Activated CD4-positive, alpha-beta T cell treated with anti-CD3 and anti-CD28 coated beads, Interleukin-2, amount 10 ng/mL, durations not matched to agents 7 days and 5 days (primary cell): ENCODE measurements around the gene SLC2A11. TPM values are rescaled to one million over a fixed set of nuclear protein-coding genes. Genes with fewer than 3 reads are reported as not detected.

Source experiments
- CTCF ChIA-PET: fragments of 350-600 bp; sonication (Branson Sonifier 250); formaldehyde crosslinking; loops from one replicate; lab custom pipeline; 2021; ENCODE audit warnings: antibody characterized with exemption; lab: Charles Lee
- POLR2A ChIA-PET: fragments of 350-600 bp; sonication (Branson Sonifier 250); formaldehyde crosslinking; loops from one replicate; lab custom pipeline; 2021; ENCODE audit warnings: antibody characterized with exemption; lab: Charles Lee
- DNase-seq: peaks from one replicate; pipeline ENCODE4 v3.0.0-alpha.2; 2020
- H3K27ac Mint-ChIP-seq: one replicate; pipeline ENCODE4 v1.8.0; 2021; ENCODE audit warnings: mild to moderate bottlenecking, moderate library complexity, mixed read lengths
- H3K27me3 Mint-ChIP-seq: one replicate; pipeline ENCODE4 v1.8.0; 2021; ENCODE audit warnings: mixed read lengths
- H3K36me3 Mint-ChIP-seq: one replicate; pipeline ENCODE4 v1.8.0; 2021; ENCODE audit warnings: low read depth, mixed read lengths
- H3K4me1 Mint-ChIP-seq: one replicate; pipeline ENCODE4 v1.8.0; 2021; ENCODE audit warnings: mixed read lengths
- H3K4me3 Mint-ChIP-seq: one replicate; pipeline ENCODE4 v1.8.0; 2021; ENCODE audit warnings: mild to moderate bottlenecking, moderate library complexity, mixed read lengths
- H3K9me3 Mint-ChIP-seq: one replicate; pipeline ENCODE4 v1.8.0; 2021; ENCODE audit warnings: mixed read lengths
- total RNA-seq, 2 experiments: library from RNA; stranded (reverse); gene quantifications; one replicate each; pipeline ENCODE4 v1.2.3, GENCODE V29; 2021

SLC2A11 gene, protein sequence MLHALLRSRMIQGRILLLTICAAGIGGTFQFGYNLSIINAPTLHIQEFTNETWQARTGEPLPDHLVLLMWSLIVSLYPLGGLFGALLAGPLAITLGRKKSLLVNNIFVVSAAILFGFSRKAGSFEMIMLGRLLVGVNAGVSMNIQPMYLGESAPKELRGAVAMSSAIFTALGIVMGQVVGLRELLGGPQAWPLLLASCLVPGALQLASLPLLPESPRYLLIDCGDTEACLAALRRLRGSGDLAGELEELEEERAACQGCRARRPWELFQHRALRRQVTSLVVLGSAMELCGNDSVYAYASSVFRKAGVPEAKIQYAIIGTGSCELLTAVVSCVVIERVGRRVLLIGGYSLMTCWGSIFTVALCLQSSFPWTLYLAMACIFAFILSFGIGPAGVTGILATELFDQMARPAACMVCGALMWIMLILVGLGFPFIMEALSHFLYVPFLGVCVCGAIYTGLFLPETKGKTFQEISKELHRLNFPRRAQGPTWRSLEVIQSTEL
- total RNA-seq = 1 to 10 TPM; 7.8 to 8.8 TPM

DNA sequence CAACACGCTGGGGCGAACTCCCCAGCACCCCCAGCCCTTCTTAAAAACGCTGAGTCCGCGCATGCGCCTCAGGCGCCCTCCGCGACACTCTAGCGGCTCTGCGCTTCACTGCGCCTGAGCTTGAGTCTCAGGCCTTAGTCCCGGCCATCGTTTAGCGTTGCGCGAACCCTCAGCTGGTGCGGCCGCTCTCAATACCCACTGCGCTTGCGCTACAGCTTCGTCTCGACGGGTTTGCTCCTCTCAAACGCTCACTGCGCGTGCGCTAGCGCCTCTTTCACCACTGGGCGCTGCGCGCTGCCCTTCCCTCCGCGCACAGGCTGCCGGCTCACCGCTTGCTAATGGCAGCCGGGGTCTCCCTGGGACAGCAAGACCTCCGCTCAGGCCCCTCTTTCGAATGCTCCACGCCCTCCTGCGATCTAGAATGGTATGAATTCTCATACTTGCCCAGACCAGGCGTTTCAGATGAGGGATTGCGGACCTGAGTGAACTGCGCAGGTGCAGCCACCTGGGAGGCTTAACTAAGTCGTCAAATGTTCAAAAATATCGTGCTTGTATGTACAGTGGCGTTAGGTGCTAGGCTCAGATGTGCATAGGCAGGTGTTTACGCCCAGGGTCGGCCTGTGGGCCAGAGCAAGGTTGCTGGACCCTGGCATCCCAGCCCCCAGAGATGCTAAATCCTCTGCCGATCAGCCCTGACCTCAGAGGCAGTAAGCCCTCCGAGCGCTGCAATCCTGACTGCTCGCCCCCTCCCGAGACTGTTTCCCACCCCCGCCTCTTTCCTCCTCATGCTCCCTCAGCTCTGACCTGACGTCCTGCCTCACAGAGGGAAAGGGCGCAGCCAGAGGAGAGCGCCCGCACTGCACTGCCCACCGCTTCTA is at the start of gene SLC2A11:
Gene SLC2A11, plus strand, starts transcription at position 270 of the 878 bp plus-strand sequence. Its CDS starts 125 bp downstream, at position 395.
- H3K27me3 Mint-ChIP-seq = peaks cover 6% of the 10 kb centered on the region
- POLR2A ChIA-PET = interaction anchor here (1.0 kb wide), 2 partner anchors 37 to 56 kb away, joined by 5 to 8 read pairs; partner anchors contain the start of gene MIF
- peak; percentile 96 for DNase-seq
- CTCF ChIA-PET = interaction anchor here (0.7 to 3.0 kb wide), 17 partner anchors 8 to 298 kb away, joined by 3 to 28 read pairs (median 5); partner anchors contain the start of gene MIF
- H3K4me1 Mint-ChIP-seq = peaks cover 26% of the 10 kb centered on the region
- H3K4me3 Mint-ChIP-seq = peak within 1 kb of the TSS; percentile 91
- H3K36me3 Mint-ChIP-seq = no peaks in the 10 kb centered on the region
- H3K9me3 Mint-ChIP-seq = no peaks in the 10 kb centered on the region
- H3K27ac Mint-ChIP-seq = peak within 1 kb of the TSS; percentile 93

DNA sequence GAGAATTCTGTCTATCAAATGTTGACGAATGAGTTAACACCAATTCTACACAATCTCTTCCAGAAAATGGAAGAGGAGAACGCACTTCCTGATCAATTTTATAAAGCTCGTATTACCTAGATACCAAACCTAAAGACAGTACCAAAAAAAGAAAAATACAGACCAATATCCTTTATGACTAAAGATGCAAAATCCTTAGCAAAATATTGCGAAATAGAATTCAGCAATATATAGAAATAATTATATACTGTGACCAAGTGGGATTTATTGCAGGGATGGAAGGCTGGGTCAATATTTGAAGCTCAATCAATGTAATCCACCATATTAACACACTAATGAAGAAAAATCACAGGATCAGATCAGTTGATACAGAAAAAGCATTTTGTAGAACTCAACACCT is 45.3 kb upstream of the SLC2A11 start:
- CTCF ChIA-PET = interaction anchor here (0.6 to 2.1 kb wide), 4 partner anchors 10 to 16 kb away, joined by 3 to 13 read pairs (median 4); no protein-coding TSS in a partner anchor

DNA sequence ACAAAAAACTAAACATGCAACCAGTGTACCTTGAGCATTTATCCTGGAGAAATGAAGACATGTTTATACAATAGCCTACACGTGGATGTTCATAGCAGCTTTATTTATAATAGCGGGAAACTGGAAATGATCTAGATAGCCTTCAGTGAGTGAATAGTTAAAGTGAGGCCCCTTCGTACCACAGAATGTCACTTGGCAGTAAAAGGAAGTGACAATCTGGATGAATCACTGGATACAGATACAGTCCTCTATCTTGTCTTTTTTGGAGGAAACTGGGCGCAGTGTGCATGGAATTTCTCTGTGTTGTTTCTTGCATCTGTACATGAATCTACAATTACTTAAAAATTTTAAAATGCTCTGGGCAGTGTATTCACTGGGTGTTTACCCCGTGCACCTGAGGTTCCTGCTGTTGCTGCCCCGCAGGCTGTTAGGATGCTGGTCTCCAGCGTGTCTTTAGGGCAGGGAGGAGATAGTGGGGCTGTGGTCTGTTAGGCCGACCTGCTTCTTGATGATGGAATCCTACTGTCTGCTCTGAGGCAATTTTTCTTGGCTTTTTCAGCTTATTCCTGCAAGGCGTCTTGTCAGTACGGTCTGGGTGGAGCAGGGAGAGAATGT is 42.0 kb upstream of the SLC2A11 start:
- Mint-ChIP-seq H3K4me3 (no peak overlapping the region), H3K36me3 (peaks cover 50% of the 10 kb centered on the region), H3K9me3 (no peaks in the 10 kb centered on the region), H3K27ac (no peak overlapping the region), H3K27me3 (no peaks in the 10 kb centered on the region), H3K4me1 (peaks cover 19% of the 10 kb centered on the region)
- POLR2A ChIA-PET = no interaction called here
- CTCF ChIA-PET = interaction anchor here (0.8 kb wide), 1 partner anchor 10 kb away, joined by 3 read pairs; no protein-coding TSS in a partner anchor
- DNase-seq = no peak

More for the DNA sequence above, 45.3 kb upstream of the SLC2A11 start:
- Mint-ChIP-seq H3K9me3 (no peaks in the 10 kb centered on the region), H3K27ac (no peak overlapping the region), H3K4me3 (no peak overlapping the region), H3K4me1 (peaks cover 5% of the 10 kb centered on the region), H3K36me3 (peaks cover 28% of the 10 kb centered on the region), H3K27me3 (no peaks in the 10 kb centered on the region)
- POLR2A ChIA-PET = no interaction called here
- no peak for DNase-seq

DNA sequence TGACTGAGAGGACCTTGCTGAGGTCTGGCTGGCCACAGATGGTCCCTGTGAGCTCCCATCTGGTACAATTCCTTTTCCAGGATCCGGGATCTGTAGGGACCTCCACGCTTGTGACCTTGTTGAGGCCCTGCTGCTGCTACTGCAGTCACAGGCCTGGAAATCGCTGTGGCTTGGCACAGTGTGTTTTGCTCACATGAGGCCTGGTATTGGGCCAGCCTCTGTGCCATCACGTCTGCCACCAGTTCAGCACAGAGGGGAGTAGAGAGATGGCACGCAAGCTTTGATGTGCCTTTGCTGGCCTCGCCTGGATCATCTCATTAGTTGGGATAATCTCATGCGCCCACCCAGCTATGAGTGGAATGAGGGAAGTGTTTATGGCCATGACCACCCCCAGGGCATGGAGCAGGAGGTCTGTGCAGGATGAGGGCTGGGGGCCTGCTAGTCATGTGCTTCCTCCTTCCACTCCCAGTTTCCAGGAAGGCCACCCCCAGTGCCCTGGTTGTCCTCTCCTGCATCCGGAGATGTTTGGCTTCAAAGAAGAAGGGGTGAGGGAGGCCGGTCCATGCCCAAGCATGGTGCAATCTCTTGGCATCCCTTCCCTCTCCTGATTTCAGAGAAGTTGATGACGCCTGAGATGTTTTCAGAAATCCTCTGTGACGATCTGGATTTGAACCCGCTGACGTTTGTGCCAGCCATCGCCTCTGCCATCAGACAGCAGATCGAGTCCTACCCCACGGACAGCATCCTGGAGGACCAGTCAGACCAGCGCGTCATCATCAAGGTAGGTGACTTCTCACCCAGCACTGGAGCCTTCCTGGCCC is 41.3 kb upstream of the SLC2A11 start:
- Mint-ChIP-seq H3K27ac (no peak overlapping the region), H3K27me3 (no peaks in the 10 kb centered on the region), H3K9me3 (no peaks in the 10 kb centered on the region), H3K4me1 (peaks cover 27% of the 10 kb centered on the region), H3K36me3 (peaks cover 53% of the 10 kb centered on the region), H3K4me3 (no peak overlapping the region)
- DNase-seq = no peak
- ChIA-PET POLR2A (no interaction called here), CTCF (no interaction called here)

DNA sequence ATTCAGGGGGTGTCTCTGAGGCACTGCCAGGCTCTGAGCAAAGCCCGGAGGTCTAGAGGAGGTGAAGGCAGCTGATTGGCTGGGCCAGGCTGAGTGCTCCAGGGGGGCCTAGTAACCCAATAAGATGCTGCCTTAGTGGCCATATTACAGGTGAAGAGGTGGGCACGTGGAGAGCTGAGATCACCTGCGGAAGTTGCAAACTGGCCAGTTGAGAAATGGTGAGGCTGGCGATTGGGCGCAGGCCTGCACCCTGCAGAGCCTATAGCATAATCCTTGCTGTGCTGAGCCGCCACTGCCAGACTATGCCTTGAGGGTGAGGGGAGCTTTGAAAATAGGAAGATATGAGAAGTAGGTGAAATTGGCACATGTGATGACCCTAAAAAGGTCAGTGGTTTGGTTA is 40.5 kb upstream of the SLC2A11 start:
- ChIA-PET POLR2A (no interaction called here), CTCF (no interaction called here)
- no peak overlapping the region for H3K4me3 Mint-ChIP-seq
- H3K27ac Mint-ChIP-seq = no peak overlapping the region
- H3K4me1 Mint-ChIP-seq = peaks cover 29% of the 10 kb centered on the region
- DNase-seq = no peak
- no peaks in the 10 kb centered on the region for H3K27me3 Mint-ChIP-seq
- no peaks in the 10 kb centered on the region for H3K9me3 Mint-ChIP-seq
- peaks cover 56% of the 10 kb centered on the region for H3K36me3 Mint-ChIP-seq

DNA sequence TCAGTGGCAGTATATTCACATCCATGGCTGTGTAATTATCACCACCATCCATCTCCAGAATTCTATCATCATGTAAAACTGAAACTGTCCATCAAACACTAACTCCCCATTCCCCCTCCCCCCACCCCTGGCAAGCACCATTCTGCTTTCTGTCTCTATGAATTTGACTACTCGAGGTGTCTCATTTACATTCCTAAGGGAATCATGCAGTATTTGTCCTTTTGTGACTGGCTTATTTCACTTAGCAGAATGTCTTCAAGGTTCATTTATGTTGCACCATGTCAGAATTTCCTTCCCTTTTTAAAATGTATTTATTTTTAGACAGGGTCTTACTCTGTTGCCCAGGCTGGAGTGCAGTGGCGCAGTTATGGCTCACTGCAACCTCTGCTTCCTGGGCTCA is 39.1 kb upstream of the SLC2A11 start:
- no peak overlapping the region for H3K4me3 Mint-ChIP-seq
- H3K36me3 Mint-ChIP-seq = peaks cover 59% of the 10 kb centered on the region
- H3K9me3 Mint-ChIP-seq = no peaks in the 10 kb centered on the region
- CTCF ChIA-PET = interaction anchor here (1.4 kb wide), 1 partner anchor 13 kb away, joined by 3 read pairs; no protein-coding TSS in a partner anchor
- DNase-seq = no peak
- peaks cover 33% of the 10 kb centered on the region for H3K4me1 Mint-ChIP-seq
- H3K27me3 Mint-ChIP-seq = no peaks in the 10 kb centered on the region
- POLR2A ChIA-PET = no interaction called here
- peak overlapping the region; percentile 31 for H3K27ac Mint-ChIP-seq

DNA sequence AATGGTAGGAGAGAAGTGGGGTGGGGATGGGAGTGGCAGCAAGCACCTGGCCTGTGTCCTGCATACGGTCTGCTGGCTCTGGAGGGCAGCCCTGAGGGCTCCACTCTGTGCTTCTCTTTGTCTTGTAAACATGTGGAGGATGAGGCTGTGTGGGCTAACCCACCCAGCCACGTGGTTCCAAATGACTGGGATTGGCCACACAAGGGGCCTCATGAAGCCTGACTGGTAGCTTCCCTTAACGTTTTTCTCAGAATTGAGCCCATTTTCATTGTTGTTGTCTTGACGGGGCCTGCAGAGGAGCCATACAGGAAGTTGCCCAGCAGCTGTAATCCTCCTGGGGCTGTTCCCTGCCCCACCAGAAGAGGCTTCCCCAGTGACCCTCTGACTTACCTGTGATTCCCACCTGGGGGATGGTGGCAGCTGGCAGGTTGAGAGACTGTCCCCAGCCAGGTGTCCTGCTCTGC is 36.9 kb upstream of the SLC2A11 start:
- no peaks in the 10 kb centered on the region for H3K27me3 Mint-ChIP-seq
- peak overlapping the region; percentile 91 for H3K27ac Mint-ChIP-seq
- ChIA-PET POLR2A (no interaction called here), CTCF (interaction anchor here (0.7 to 3.6 kb wide), 4 partner anchors 9 to 50 kb away, joined by 3 to 13 read pairs (median 4); partner anchors contain the start of gene SLC2A11)
- peak; percentile 40 for DNase-seq
- peak overlapping the region; percentile 45 for H3K4me3 Mint-ChIP-seq
- H3K4me1 Mint-ChIP-seq = peaks cover 42% of the 10 kb centered on the region
- peaks cover 67% of the 10 kb centered on the region for H3K36me3 Mint-ChIP-seq
- H3K9me3 Mint-ChIP-seq = no peaks in the 10 kb centered on the region

DNA sequence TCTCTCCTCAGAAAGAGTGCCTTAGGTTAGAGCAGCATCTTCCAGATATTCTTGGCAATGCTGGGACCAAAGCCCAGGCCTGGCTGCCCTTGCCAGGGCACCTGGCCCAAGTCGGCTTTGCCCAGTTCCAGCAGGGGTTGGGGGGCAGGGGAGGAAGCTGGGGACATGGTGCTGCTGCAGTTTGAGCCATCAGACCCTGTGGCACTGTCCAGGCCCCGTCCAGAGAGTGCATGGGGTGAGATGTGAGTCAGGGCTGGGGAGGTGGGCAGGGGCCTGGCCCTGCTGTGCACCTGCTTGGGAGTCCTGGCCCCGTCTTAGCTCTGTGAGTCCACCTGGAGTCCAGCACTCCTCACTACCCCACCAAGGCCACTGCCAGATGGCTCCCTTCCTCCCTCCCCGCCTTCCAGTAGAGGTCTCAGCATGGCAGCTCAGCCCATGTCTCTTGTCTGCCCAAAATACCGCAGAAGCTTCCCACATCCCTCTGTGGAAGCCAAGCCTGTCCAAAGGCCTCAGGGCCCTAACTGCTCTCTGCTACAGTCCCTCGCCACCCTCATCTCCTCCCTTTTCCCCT is 35.5 kb upstream of the SLC2A11 start:
- H3K9me3 Mint-ChIP-seq = no peaks in the 10 kb centered on the region
- peak overlapping the region; percentile 81 for H3K27ac Mint-ChIP-seq
- ChIA-PET CTCF (interaction anchor here (0.9 to 3.6 kb wide), 2 partner anchors 10 to 659 kb away, joined by 3 to 13 read pairs; no protein-coding TSS in a partner anchor), POLR2A (no interaction called here)
- no peak overlapping the region for H3K4me3 Mint-ChIP-seq
- peaks cover 50% of the 10 kb centered on the region for H3K4me1 Mint-ChIP-seq
- H3K27me3 Mint-ChIP-seq = no peaks in the 10 kb centered on the region
- H3K36me3 Mint-ChIP-seq = peaks cover 70% of the 10 kb centered on the region
- no peak for DNase-seq

DNA sequence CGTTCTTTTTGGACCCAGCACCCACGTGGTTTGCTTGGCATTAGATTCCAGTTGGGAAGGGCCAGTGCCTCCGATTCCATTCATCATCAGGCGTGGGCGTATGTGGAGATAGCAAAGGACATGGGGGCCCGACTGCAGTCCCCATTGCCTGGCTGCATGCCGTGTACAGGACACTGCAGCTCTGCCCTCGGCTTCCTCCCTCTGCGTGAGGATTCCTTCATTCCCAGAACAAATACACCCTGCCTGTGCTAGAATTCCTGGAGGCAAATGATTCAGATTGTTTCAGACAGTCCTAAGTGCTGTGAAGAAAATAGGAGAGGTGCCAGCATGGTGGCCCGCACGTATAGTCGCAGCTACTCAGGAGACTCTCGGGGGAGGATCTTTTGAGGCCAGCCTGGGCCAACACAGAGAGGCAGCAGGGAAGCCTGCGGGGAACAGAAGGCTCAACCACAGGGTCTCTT is 34.3 kb upstream of the SLC2A11 start:
- ChIA-PET CTCF (interaction anchor here (1.3 to 3.6 kb wide), 2 partner anchors 11 to 52 kb away, joined by 6 to 13 read pairs; no protein-coding TSS in a partner anchor), POLR2A (no interaction called here)
- H3K36me3 Mint-ChIP-seq = peaks cover 68% of the 10 kb centered on the region
- peaks cover 49% of the 10 kb centered on the region for H3K4me1 Mint-ChIP-seq
- H3K27me3 Mint-ChIP-seq = no peaks in the 10 kb centered on the region
- no peak for DNase-seq
- peak overlapping the region; percentile 81 for H3K27ac Mint-ChIP-seq
- no peaks in the 10 kb centered on the region for H3K9me3 Mint-ChIP-seq
- no peak overlapping the region for H3K4me3 Mint-ChIP-seq

DNA sequence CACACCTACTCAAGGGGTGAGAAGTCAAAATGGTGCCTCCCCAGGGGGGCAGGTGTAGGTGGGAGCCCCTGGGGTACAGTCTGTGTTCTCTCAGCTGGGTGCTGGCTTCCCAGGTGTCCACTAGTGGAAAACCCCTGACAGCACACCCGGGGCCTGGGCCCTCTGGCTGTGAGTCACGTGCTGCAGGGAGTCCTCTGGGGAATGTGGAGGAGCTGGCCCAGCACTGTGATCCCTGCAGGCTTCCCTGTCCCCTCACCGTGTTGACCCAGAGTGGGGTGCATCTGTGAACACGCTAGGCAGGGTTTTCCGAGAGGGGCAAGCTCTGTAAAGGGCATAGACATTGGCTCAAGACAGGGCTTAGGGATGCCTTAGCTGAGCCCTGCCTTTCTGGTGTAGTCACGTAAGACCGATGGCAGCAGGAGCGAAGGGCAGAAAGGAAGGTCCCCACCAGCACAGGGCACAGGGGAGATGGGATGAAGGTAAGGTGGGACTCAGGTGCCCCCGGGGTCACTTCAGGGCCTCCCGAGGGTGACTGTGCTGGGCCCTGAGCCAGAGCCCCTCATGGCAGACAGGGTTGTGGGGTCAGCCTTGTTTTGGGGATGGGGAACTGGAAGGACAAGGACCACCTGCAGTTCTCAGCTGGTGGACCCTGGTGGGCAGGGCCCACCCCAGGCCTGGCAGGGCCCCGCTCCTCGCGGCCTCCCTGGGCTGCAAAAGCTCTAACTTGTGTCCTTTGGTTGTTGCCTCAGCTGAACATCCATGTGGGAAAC is 33.0 kb upstream of the SLC2A11 start:
- CTCF ChIA-PET = interaction anchor here (0.6 to 1.4 kb wide), 7 partner anchors 10 to 54 kb away, joined by 3 to 6 read pairs (median 3); no protein-coding TSS in a partner anchor
- Mint-ChIP-seq H3K4me3 (no peak overlapping the region), H3K9me3 (no peaks in the 10 kb centered on the region), H3K36me3 (peaks cover 65% of the 10 kb centered on the region), H3K27me3 (no peaks in the 10 kb centered on the region), H3K27ac (peak overlapping the region; percentile 80), H3K4me1 (peaks cover 42% of the 10 kb centered on the region)
- no peak for DNase-seq
- POLR2A ChIA-PET = no interaction called here
